ENCODE data around the gene UBE2H. TPM values are rescaled to one million over a fixed set of nuclear protein-coding genes. Genes with fewer than 3 reads are reported as not detected.

The UBE2H gene
- total RNA-seq, 1 experiment from 2014 or later: 128 TPM

DNA sequence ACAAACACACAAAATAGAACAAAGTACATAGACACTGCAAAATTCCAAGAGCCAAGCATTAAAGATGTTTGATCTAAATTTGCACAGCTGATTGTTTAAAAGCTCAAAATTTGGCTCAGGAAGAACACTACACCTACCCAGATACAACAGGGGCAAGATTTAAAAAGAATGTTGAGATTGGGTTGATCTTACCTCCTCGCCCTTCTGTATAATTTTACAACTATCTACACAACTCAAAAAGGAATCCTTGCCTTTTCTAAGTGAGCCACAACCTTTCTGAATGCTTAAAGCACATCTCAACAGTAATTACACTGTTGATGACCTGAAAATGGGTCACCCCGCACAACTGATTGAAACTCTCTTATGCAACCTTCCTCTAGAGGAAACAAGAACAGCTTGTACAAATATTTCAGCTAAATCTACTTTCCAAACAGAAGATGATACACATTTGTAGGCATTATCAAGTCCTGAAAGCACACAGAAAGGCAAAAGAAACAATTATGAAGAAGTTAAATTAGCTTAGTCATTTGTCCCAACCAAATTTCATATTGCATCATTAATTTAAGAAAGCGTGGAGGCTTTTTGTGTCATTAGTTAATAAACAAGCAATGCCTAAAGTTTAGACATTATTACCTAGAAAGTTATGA lies 75.5 kb downstream of the UBE2H start:
- POLR2A ChIA-PET: interaction anchor here (0.6 to 9.0 kb wide), 21 partner anchors 10 to 1287 kb away, joined by 3 to 124 read pairs (median 5); partner anchors contain the start of gene UBE2H
- H3K27me3 Mint-ChIP-seq (ENCODE audit: insufficient read depth, unreplicated experiment): no peaks in the 10 kb centered on the region
- TF ChIP-seq, protein P1, sequence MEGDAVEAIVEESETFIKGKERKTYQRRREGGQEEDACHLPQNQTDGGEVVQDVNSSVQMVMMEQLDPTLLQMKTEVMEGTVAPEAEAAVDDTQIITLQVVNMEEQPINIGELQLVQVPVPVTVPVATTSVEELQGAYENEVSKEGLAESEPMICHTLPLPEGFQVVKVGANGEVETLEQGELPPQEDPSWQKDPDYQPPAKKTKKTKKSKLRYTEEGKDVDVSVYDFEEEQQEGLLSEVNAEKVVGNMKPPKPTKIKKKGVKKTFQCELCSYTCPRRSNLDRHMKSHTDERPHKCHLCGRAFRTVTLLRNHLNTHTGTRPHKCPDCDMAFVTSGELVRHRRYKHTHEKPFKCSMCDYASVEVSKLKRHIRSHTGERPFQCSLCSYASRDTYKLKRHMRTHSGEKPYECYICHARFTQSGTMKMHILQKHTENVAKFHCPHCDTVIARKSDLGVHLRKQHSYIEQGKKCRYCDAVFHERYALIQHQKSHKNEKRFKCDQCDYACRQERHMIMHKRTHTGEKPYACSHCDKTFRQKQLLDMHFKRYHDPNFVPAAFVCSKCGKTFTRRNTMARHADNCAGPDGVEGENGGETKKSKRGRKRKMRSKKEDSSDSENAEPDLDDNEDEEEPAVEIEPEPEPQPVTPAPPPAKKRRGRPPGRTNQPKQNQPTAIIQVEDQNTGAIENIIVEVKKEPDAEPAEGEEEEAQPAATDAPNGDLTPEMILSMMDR (IDR thresholded peaks at IDR 0.05; ENCODE audit: unreplicated experiment): no peak
- peaks cover 40% of the 10 kb centered on the region for H3K4me1 Mint-ChIP-seq (ENCODE audit: insufficient read depth, unreplicated experiment)
- BruUV-seq (replicated peaks): no TSS peak
- peak; percentile 34 for DNase-seq (ENCODE audit: unreplicated experiment)
- peaks cover 67% of the 10 kb centered on the region for H3K36me3 Mint-ChIP-seq (ENCODE audit: insufficient read depth, unreplicated experiment)
- H3K9me3 Mint-ChIP-seq (ENCODE audit: unreplicated experiment): no peaks in the 10 kb centered on the region
- peak overlapping the region; percentile 90 for H3K27ac Mint-ChIP-seq (ENCODE audit: low read depth, unreplicated experiment)
- intact Hi-C loops (cut with micrococcal nuclease): no loop called here
- CTCF ChIA-PET: interaction anchor here (1.0 to 1.5 kb wide), 3 partner anchors 16 to 74 kb away, joined by 4 to 5 read pairs (median 5); no protein-coding TSS in a partner anchor
- H3K4me3 Mint-ChIP-seq (ENCODE audit: unreplicated experiment): peak overlapping the region; percentile 5

DNA sequence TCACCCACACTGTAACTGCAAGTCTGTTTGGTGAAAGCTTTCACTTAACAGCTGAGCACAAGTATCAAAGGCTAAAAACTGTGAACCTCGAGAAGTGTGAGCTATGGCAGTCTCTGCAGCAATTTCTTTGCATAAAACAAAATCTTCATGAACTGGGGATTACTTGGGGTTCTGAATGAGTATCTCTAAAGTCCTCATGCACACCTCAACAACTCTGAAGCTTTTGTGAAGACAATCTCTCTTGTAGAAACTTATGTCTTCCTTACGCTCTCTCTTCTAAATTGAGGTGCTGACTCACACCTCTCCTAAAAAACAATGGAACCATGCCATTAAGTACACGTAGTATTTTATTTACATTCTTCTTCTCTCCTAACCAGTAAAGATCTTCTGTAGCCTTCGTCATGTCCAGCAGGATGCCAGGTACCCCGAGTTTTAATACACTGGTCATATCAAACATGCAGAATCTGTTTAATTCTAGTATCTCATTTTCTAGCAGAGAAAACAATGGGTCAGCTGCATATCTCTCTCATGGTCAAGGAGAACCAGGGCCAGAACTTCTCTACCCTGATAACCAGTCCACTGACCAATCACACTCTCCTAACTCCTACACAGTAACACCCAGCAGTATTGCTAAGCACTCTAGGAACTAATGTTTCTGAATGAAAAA lies 76.9 kb downstream of the UBE2H start:
- BruUV-seq (replicated peaks): TSS peak; percentile 7
- ChIA-PET CTCF (interaction anchor here (0.6 to 1.6 kb wide), 6 partner anchors 11 to 1323 kb away, joined by 3 to 6 read pairs (median 4); no protein-coding TSS in a partner anchor), POLR2A (interaction anchor here (0.6 to 9.0 kb wide), 20 partner anchors 10 to 133 kb away, joined by 3 to 124 read pairs (median 6); partner anchors contain the start of gene UBE2H)
- Mint-ChIP-seq H3K4me3 (ENCODE audit: unreplicated experiment) (peak overlapping the region; percentile 69), H3K4me1 (ENCODE audit: insufficient read depth, unreplicated experiment) (peaks cover 35% of the 10 kb centered on the region), H3K27me3 (ENCODE audit: insufficient read depth, unreplicated experiment) (no peaks in the 10 kb centered on the region), H3K27ac (ENCODE audit: low read depth, unreplicated experiment) (peak overlapping the region; percentile 90), H3K36me3 (ENCODE audit: insufficient read depth, unreplicated experiment) (peaks cover 77% of the 10 kb centered on the region), H3K9me3 (ENCODE audit: unreplicated experiment) (no peaks in the 10 kb centered on the region)
- intact Hi-C loops (cut with micrococcal nuclease): no loop called here
- DNase-seq (ENCODE audit: unreplicated experiment): peak; percentile 69
- TF ChIP-seq, protein P1 (IDR thresholded peaks at IDR 0.05; ENCODE audit: unreplicated experiment): no peak

DNA sequence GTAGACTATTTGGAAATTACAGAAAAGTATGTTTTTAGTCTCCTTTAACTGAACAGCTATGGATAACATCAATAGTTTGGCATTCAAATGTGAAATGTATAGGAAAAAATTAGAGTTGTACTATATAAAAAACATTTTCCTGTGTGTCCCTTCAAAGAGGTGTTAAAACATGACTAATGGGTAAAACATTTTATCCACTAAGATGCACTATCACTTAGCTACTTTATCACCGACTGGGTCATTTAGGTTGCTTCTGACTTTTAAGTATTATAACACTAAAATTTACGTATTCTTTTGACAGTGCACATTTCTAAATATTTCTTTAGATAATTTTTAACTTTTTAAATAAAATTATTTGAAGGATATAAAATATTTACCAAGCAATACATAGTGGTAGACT lies 77.6 kb downstream of the UBE2H start:
- TF ChIP-seq, protein P1 (IDR thresholded peaks at IDR 0.05; ENCODE audit: unreplicated experiment): no peak
- H3K4me3 Mint-ChIP-seq (ENCODE audit: unreplicated experiment): peak overlapping the region; percentile 69
- no peak for DNase-seq (ENCODE audit: unreplicated experiment)
- POLR2A ChIA-PET: interaction anchor here (1.0 to 9.0 kb wide), 13 partner anchors 9 to 134 kb away, joined by 4 to 124 read pairs (median 19); partner anchors contain the start of gene UBE2H
- BruUV-seq (replicated peaks): no TSS peak
- peaks cover 82% of the 10 kb centered on the region for H3K36me3 Mint-ChIP-seq (ENCODE audit: insufficient read depth, unreplicated experiment)
- peaks cover 37% of the 10 kb centered on the region for H3K4me1 Mint-ChIP-seq (ENCODE audit: insufficient read depth, unreplicated experiment)
- H3K9me3 Mint-ChIP-seq (ENCODE audit: unreplicated experiment): no peaks in the 10 kb centered on the region
- intact Hi-C loops (cut with micrococcal nuclease): no loop called here
- no peaks in the 10 kb centered on the region for H3K27me3 Mint-ChIP-seq (ENCODE audit: insufficient read depth, unreplicated experiment)
- H3K27ac Mint-ChIP-seq (ENCODE audit: low read depth, unreplicated experiment): peak overlapping the region; percentile 90
- CTCF ChIA-PET: interaction anchor here (0.6 to 1.6 kb wide), 5 partner anchors 11 to 1324 kb away, joined by 3 to 9 read pairs (median 5); no protein-coding TSS in a partner anchor

DNA sequence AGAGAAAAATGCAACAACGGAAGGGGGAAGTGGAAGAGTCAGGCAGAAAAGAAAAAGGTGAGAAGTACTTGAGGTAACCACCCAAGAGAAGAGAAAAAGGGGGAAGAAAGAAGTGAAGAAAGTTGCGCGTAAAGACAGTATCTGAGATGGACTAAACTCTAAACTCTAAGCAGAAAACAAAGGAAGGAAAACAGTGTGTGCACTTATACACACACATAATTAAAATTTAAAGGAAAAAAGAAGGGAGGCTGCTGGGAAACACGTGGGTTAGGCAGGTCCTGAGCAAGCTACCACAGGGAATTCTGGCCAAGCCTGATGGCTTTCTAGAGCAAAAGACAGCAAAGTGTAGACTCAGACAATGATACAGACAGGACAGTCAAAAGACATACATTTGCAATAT lies 78.0 kb downstream of the UBE2H start:
- peak overlapping the region; percentile 61 for H3K27ac Mint-ChIP-seq (ENCODE audit: low read depth, unreplicated experiment)
- POLR2A ChIA-PET: interaction anchor here (0.6 to 9.0 kb wide), 13 partner anchors 9 to 134 kb away, joined by 3 to 124 read pairs (median 19); partner anchors contain the start of gene UBE2H
- H3K27me3 Mint-ChIP-seq (ENCODE audit: insufficient read depth, unreplicated experiment): no peaks in the 10 kb centered on the region
- CTCF ChIA-PET: interaction anchor here (0.8 to 2.2 kb wide), 3 partner anchors 20 to 77 kb away, joined by 3 to 9 read pairs (median 5); no protein-coding TSS in a partner anchor
- TF ChIP-seq, protein P1 (IDR thresholded peaks at IDR 0.05; ENCODE audit: unreplicated experiment): no peak
- no peak for DNase-seq (ENCODE audit: unreplicated experiment)
- no peaks in the 10 kb centered on the region for H3K9me3 Mint-ChIP-seq (ENCODE audit: unreplicated experiment)
- no TSS peak for BruUV-seq (replicated peaks)
- peaks cover 41% of the 10 kb centered on the region for H3K4me1 Mint-ChIP-seq (ENCODE audit: insufficient read depth, unreplicated experiment)
- peaks cover 80% of the 10 kb centered on the region for H3K36me3 Mint-ChIP-seq (ENCODE audit: insufficient read depth, unreplicated experiment)
- intact Hi-C loops (cut with micrococcal nuclease): no loop called here
- peak overlapping the region; percentile 0 for H3K4me3 Mint-ChIP-seq (ENCODE audit: unreplicated experiment)
